GM12891 (cell line): ENCODE results near the gene EXOC4.

Source experiments
- DNase-seq: peaks from one replicate; pipeline ENCODE4 v3.0.0; 2011; ENCODE audit warnings: low spot score; ENCODE audit not compliant: insufficient read length
- FAIRE-seq: peaks from 2 replicates; lab custom pipeline; 2011; peaks lifted over from hg19 to GRCh38; lab: Jason Lieb, UNC
- PAX5 ChIP-seq: IDR thresholded peaks from 2 replicates; pipeline ENCODE4 v1.6.1; 2011; ENCODE audit warnings: low read length, moderate library complexity, mild to moderate bottlenecking; ENCODE audit not compliant: insufficient read depth, severe bottlenecking
- POLR2A ChIP-seq: IDR thresholded peaks from 2 replicates; pipeline ENCODE4 v1.6.1; 2011; ENCODE audit warnings: low read depth, low read length, control low read depth
- POLR2AphosphoS5 ChIP-seq: IDR thresholded peaks from 2 replicates; pipeline ENCODE4 v1.6.1; 2011; ENCODE audit warnings: low read depth, low read length, control low read depth
- POU2F2 ChIP-seq: IDR thresholded peaks from 2 replicates; pipeline ENCODE4 v1.6.1; 2011; ENCODE audit warnings: low read depth, mild to moderate bottlenecking, control low read depth, low read length, moderate library complexity
- SPI1 ChIP-seq: IDR thresholded peaks from 2 replicates; pipeline ENCODE4 v1.6.1; 2011; ENCODE audit warnings: low read depth, low read length, control low read depth
- TAF1 ChIP-seq: IDR thresholded peaks from 2 replicates; pipeline ENCODE4 v1.6.1; 2011; ENCODE audit warnings: low read depth, low read length, control low read depth

The EXOC4 gene

GRCh38 chr7:134101716-134102115 is 848.8 kb downstream of the EXOC4 start:
- FAIRE-seq = no peak
- TF ChIP-seq POLR2AphosphoS5 (no peak), PAX5 (no peak), POU2F2 (no peak), SPI1 (peak; percentile 48; the same call in 1 of the 2 replicates), TAF1 (no peak), POLR2A (no peak)

GRCh38 chr7:134104166-134104565 is 851.3 kb downstream of the EXOC4 start:
- DNase-seq (no peak), FAIRE-seq (no peak)
- no peak for TF ChIP-seq POLR2A

More at GRCh38 chr7:134101716-134102115, 848.8 kb downstream of the EXOC4 start:
- no peak for DNase-seq

- no peak for FAIRE-seq
- no peak for DNase-seq
- no peak for TF ChIP-seq TAF1
- TF ChIP-seq SPI1 = no peak
- no peak for TF ChIP-seq PAX5
- no peak for TF ChIP-seq POLR2A
- no peak for TF ChIP-seq POLR2AphosphoS5
- TF ChIP-seq POU2F2 = no peak
These were observed 853.0 kb downstream of the EXOC4 start for GRCh38 chr7:134105841-134106240.

GRCh38 chr7:134108802-134109201 is 855.9 kb downstream of the EXOC4 start:
- no peak for DNase-seq
- TF ChIP-seq SPI1 (no peak), TAF1 (no peak), PAX5 (no peak), POU2F2 (no peak), POLR2A (no peak), POLR2AphosphoS5 (no peak)
- FAIRE-seq = no peak

GRCh38 chr7:134113655-134114054 is 860.8 kb downstream of the EXOC4 start:
- FAIRE-seq (no peak), DNase-seq (no peak)
- TF ChIP-seq PAX5 = no peak
- no peak for TF ChIP-seq POU2F2
- no peak for TF ChIP-seq POLR2A
- TF ChIP-seq SPI1 = no peak
- no peak for TF ChIP-seq TAF1
- TF ChIP-seq POLR2AphosphoS5 = no peak

GRCh38 chr7:134114992-134115391 is 862.1 kb downstream of the EXOC4 start:
- FAIRE-seq (no peak), DNase-seq (no peak)

More at GRCh38 chr7:134114992-134115391, 862.1 kb downstream of the EXOC4 start:
- no peak for TF ChIP-seq SPI1
- TF ChIP-seq POU2F2 = no peak
- no peak for TF ChIP-seq TAF1
- no peak for TF ChIP-seq POLR2AphosphoS5
